ENCODE results near the gene KATNBL1. TPM values are rescaled to one million over a fixed set of nuclear protein-coding genes. Genes with fewer than 3 reads are reported as not detected.

KATNBL1 gene
- total RNA-seq, 2 experiments from 2014 or later, result 40.5 to 44.5 TPM

- ATAC-seq (peak; percentile 51), DNase-seq (no peak)
- POLR2A ChIA-PET, result interaction anchor here (1.2 to 1.5 kb wide), 3 partner anchors 8 to 228 kb away, joined by 4 to 5 read pairs (median 4); partner anchors contain the start of genes EMC7, KATNBL1, PGBD4 and SLC12A6
- CTCF ChIA-PET, result interaction anchor here (0.8 to 3.5 kb wide), 25 partner anchors 8 to 477 kb away, joined by 3 to 51 read pairs (median 5); partner anchors contain the start of genes EMC7, KATNBL1, LPCAT4 and PGBD4
- no peak overlapping the region for H3K27ac Mint-ChIP-seq
- no peak overlapping the region for H3K4me3 Mint-ChIP-seq
- H3K4me1 Mint-ChIP-seq (ENCODE audit: low read depth), result peaks cover 4% of the 10 kb centered on the region
- peaks cover 3% of the 10 kb centered on the region for H3K36me3 Mint-ChIP-seq (ENCODE audit: low read depth)
- peaks cover 5% of the 10 kb centered on the region for H3K27me3 Mint-ChIP-seq (ENCODE audit: low read depth)
- H3K9me3 Mint-ChIP-seq (ENCODE audit: insufficient read depth), result no peaks in the 10 kb centered on the region
Observed at GRCh38 chr15:34109797-34110663, 99.9 kb downstream of the KATNBL1 start.

DNA sequence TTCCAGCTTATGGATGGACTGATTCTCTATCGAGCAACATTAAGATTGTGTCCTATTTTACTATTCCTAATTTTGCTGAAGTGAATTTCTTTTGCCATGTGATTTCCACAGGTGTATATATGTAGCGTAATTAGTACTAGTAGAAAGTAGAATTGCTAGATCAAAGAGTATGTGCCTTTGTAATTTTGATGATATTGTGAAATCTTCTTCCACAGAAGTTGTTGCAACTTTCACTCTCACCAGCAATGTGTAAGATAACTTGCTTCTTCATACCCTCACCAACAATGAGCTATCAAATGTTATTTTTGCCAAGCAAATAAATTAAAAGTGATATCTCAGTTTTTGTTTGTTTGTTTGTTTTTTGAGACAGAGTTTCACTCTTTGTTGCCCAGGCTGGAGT is 102.6 kb downstream of the KATNBL1 start:
- Mint-ChIP-seq H3K36me3 (ENCODE audit: low read depth) (peaks cover 25% of the 10 kb centered on the region), H3K27me3 (ENCODE audit: low read depth) (peaks cover 2% of the 10 kb centered on the region), H3K9me3 (ENCODE audit: insufficient read depth) (peaks cover 6% of the 10 kb centered on the region), H3K4me1 (ENCODE audit: low read depth) (peaks cover 16% of the 10 kb centered on the region), H3K4me3 (no peak overlapping the region), H3K27ac (no peak overlapping the region)
- DNase-seq (no peak), ATAC-seq (no peak)
- ChIA-PET POLR2A (no interaction called here), CTCF (interaction anchor here (0.9 to 2.0 kb wide), 2 partner anchors 24 to 102 kb away, joined by 5 to 10 read pairs; partner anchors contain the start of gene KATNBL1)

DNA sequence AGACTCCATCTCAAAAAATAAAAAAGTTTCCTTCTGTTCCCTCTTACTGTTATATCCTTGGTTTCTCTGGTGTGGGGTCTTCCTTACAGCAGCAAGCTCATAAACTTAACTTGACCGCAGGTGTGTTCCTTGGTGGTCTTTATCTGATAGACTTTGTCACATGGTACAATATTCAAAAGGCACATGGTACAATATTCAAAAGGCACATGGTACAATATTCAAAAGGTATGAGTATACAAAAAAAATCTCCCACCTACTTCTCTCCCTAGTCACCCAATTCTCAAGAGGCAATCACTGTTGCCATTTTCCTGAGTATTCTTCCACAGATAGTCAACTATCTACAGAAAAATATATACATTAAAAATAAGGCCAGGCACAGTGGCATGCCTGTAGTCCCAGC is 103.5 kb downstream of the KATNBL1 start:
- ChIA-PET CTCF (no interaction called here), POLR2A (no interaction called here)
- no peak overlapping the region for H3K4me3 Mint-ChIP-seq
- H3K36me3 Mint-ChIP-seq (ENCODE audit: low read depth), result peaks cover 31% of the 10 kb centered on the region
- no peak for DNase-seq
- peaks cover 6% of the 10 kb centered on the region for H3K9me3 Mint-ChIP-seq (ENCODE audit: insufficient read depth)
- peaks cover 2% of the 10 kb centered on the region for H3K27me3 Mint-ChIP-seq (ENCODE audit: low read depth)
- ATAC-seq, result no peak
- H3K4me1 Mint-ChIP-seq (ENCODE audit: low read depth), result peaks cover 19% of the 10 kb centered on the region
- H3K27ac Mint-ChIP-seq, result no peak overlapping the region

DNA sequence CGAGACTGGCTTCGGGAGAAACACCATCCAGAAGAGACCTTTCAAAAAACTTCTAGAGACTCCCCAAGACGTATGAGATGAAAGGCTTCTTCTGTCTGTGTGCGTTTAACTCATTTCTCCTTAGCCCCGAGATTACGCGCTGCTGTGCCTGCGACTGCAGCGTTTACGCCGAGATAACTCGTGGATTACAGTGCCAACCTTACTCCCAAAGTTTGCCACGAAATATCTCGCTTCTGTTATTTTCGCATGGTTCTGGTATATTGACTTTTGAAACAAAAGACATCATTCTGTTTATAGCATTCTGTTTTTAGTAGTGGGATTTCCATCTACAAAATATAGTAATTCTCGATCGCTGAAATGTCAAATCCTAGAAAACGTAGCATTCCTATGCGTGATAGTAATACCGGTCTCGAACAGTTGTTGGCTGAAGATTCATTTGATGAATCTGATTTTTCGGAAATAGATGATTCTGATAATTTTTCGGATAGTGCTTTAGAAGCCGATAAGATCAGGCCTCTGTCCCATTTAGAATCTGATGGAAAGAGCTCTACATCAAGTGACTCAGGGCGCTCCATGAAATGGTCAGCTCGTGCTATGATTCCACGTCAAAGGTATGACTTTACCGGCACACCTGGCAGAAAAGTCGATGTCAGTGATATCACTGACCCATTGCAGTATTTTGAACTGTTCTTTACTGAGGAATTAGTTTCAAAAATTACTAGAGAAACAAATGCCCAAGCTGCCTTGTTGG is 107.5 kb downstream of the KATNBL1 start:
- H3K36me3 Mint-ChIP-seq (ENCODE audit: low read depth), result peaks cover 35% of the 10 kb centered on the region
- peak overlapping the region; percentile 99 for H3K4me3 Mint-ChIP-seq
- H3K27ac Mint-ChIP-seq, result peak overlapping the region; percentile 97
- peaks cover 28% of the 10 kb centered on the region for H3K4me1 Mint-ChIP-seq (ENCODE audit: low read depth)
- DNase-seq (no peak), ATAC-seq (no peak)
- ChIA-PET CTCF (interaction anchor here (1.0 to 2.4 kb wide), 7 partner anchors 8 to 265 kb away, joined by 3 to 12 read pairs (median 6); partner anchors contain the start of genes EMC4, KATNBL1, LPCAT4 and NOP10), POLR2A (interaction anchor here (0.6 to 3.4 kb wide), 12 partner anchors 8 to 266 kb away, joined by 3 to 19 read pairs (median 4); partner anchors contain the start of genes EMC4, KATNBL1 and LPCAT4)
- H3K9me3 Mint-ChIP-seq (ENCODE audit: insufficient read depth), result peaks cover 6% of the 10 kb centered on the region
- no peaks in the 10 kb centered on the region for H3K27me3 Mint-ChIP-seq (ENCODE audit: low read depth)

GRCh38 chr15:34101366-34102174 is 108.3 kb downstream of the KATNBL1 start, which contains the start of the genes EMC7 and PGBD4:
TSS of gene EMC7 (minus strand) at chr15:34101862. CDS start at chr15:34101839, 23 bp downstream.
TSS of gene PGBD4 (plus strand) at chr15:34102083. CDS start at chr15:34102532, 449 bp downstream.
- no peaks in the 10 kb centered on the region for H3K27me3 Mint-ChIP-seq (ENCODE audit: low read depth)
- H3K27ac Mint-ChIP-seq, result peak within 1 kb of the TSS; percentile 97
- peak within 1 kb of the TSS; percentile 99 for H3K4me3 Mint-ChIP-seq
- POLR2A ChIA-PET, result interaction anchor here (0.6 to 3.4 kb wide), 14 partner anchors 8 to 266 kb away, joined by 3 to 19 read pairs (median 4); partner anchors contain the start of genes EMC4, KATNBL1, LPCAT4 and NUTM1
- peaks cover 6% of the 10 kb centered on the region for H3K9me3 Mint-ChIP-seq (ENCODE audit: insufficient read depth)
- peaks cover 28% of the 10 kb centered on the region for H3K4me1 Mint-ChIP-seq (ENCODE audit: low read depth)
- peak; percentile 99 for DNase-seq
- ATAC-seq, result peak; percentile 99
- H3K36me3 Mint-ChIP-seq (ENCODE audit: low read depth), result peaks cover 35% of the 10 kb centered on the region
- CTCF ChIA-PET, result interaction anchor here (1.0 to 2.4 kb wide), 5 partner anchors 9 to 266 kb away, joined by 3 to 12 read pairs (median 6); partner anchors contain the start of genes EMC4, LPCAT4, NOP10 and NUTM1

- POLR2A ChIA-PET, result interaction anchor here (3.4 kb wide), 1 partner anchor 109 kb away, joined by 19 read pairs; the partner anchor contains the start of gene KATNBL1
- peak overlapping the region; percentile 99 for H3K4me3 Mint-ChIP-seq
- ATAC-seq (no peak), DNase-seq (no peak)
- H3K4me1 Mint-ChIP-seq (ENCODE audit: low read depth), result peaks cover 28% of the 10 kb centered on the region
- no peaks in the 10 kb centered on the region for H3K27me3 Mint-ChIP-seq (ENCODE audit: low read depth)
- H3K27ac Mint-ChIP-seq, result peak overlapping the region; percentile 57
- H3K36me3 Mint-ChIP-seq (ENCODE audit: low read depth), result peaks cover 38% of the 10 kb centered on the region
- H3K9me3 Mint-ChIP-seq (ENCODE audit: insufficient read depth), result peaks cover 6% of the 10 kb centered on the region
- CTCF ChIA-PET, result interaction anchor here (1.0 to 3.5 kb wide), 6 partner anchors 8 to 267 kb away, joined by 3 to 17 read pairs (median 4); partner anchors contain the start of genes KATNBL1 and LPCAT4
Observed at GRCh38 chr15:34099914-34100313, 110.0 kb downstream of the KATNBL1 start.

Other genes with a start within 250 kb of the KATNBL1 start
- gene CHRM5, start 241.6 kb downstream of the KATNBL1 start, total RNA-seq, result not detected
- gene AVEN, start 170.9 kb downstream of the KATNBL1 start, total RNA-seq, result 1 to 10 TPM; 8.5 to 8.7 TPM
- 10 to 100 TPM; 54.3 to 58.4 TPM for gene EMC7, start 108.2 kb downstream of the KATNBL1 start, total RNA-seq
- gene PGBD4, start 108.0 kb downstream of the KATNBL1 start, total RNA-seq, result 1 to 10 TPM; 2.8 to 2.9 TPM
- 10 to 100 TPM; 79.0 to 81.9 TPM for gene EMC4, start 14.9 kb upstream of the KATNBL1 start, total RNA-seq
- 10 to 100 TPM; 24.8 to 25.3 TPM for gene SLC12A6, start 127.7 kb upstream of the KATNBL1 start, total RNA-seq
- 100 to 1,000 TPM; 180 to 182 TPM for gene NOP10, start 133.0 kb upstream of the KATNBL1 start, total RNA-seq
- not detected for gene NUTM1, start 133.2 kb upstream of the KATNBL1 start, total RNA-seq
- gene LPCAT4, start 157.1 kb upstream of the KATNBL1 start, total RNA-seq, result 100 to 1,000 TPM; 106 to 115 TPM
- 100 to 1,000 TPM; 207 to 215 TPM for gene GOLGA8A, start 227.7 kb upstream of the KATNBL1 start, total RNA-seq

Data from activated CD8-positive, alpha-beta T cell treated with anti-CD3 and anti-CD28 coated beads, Interleukin-2, amount 10 ng/mL, durations not matched to agents 7 days and 5 days (primary cell).